Panc1 (cell line): ENCODE data around the gene CACNA1G.

Source experiments
- CTCF ChIP-seq: fragments of 450-650 bp; IDR thresholded peaks from 2 replicates; pipeline ENCODE4 v1.5.1; 2017; ENCODE audit warnings: mild to moderate bottlenecking
- POLR2AphosphoS5 ChIP-seq: IDR thresholded peaks from 2 replicates; pipeline ENCODE4 v1.6.1; 2012; ENCODE audit warnings: mild to moderate bottlenecking, low read depth, low read length, moderate library complexity
- REST ChIP-seq, 2 experiments: IDR thresholded peaks; 2 replicates each; pipeline ENCODE4 v1.6.1; 2011 to 2012; ENCODE audit warnings: low read depth in 2 of 2, control low read depth in 1 of 2, low read length in 1 of 2, mild to moderate bottlenecking in 1 of 2, moderate library complexity in 1 of 2; ENCODE audit not compliant: insufficient read depth in 1 of 2
- SIN3A ChIP-seq: IDR thresholded peaks from 2 replicates; pipeline ENCODE4 v1.6.1; 2012; ENCODE audit warnings: low read depth, mild to moderate bottlenecking, low read length, moderate library complexity, borderline replicate concordance; ENCODE audit not compliant: insufficient read depth
- TCF7L2 ChIP-seq: IDR thresholded peaks from 2 replicates; pipeline ENCODE4 v1.6.1; 2011; ENCODE audit warnings: mild to moderate bottlenecking, low read depth, low read length, inconsistent platforms

- TF ChIP-seq CTCF (no peak), POLR2AphosphoS5 (no peak), TCF7L2 (no peak), SIN3A (no peak), REST (IDR thresholded peaks at IDR 0.05; ENCODE audit: insufficient read depth in 1 of 2, low read depth in 2 of 2, low read length in 1 of 2) (no peak)
These were observed 44.0 kb downstream of the CACNA1G start for GRCh38 chr17:50604513-50604912.
